Lower leg skin (tissue), 4 donors: Measurements from ENCODE around the gene IGFN1. TPM values are rescaled to one million over a fixed set of nuclear protein-coding genes. Genes with fewer than 3 reads are reported as not detected.
"Not testable (repeated sequence)": the region's sequence is repeated elsewhere in the genome, so short reads cannot be mapped to it uniquely, and the experiment has no call there.

Experiments used
- DNase-seq, 2 donors: peaks; one replicate each; pipeline ENCODE4 v3.0.0-alpha.2; 2019; ENCODE audit warnings: low spot score in 2 of 2
- H3K4me3 ChIP-seq: fragments of 200-600 bp; sonication (generic); 2 replicates; pipeline ENCODE4 v1.5.1; 2017; ENCODE audit warnings: mild to moderate bottlenecking, low read depth; ENCODE audit not compliant: poor library complexity, severe bottlenecking
- CTCF ChIP-seq, 3 donors: fragments of 450-650 bp; IDR thresholded peaks; one replicate each; pipeline ENCODE4 v1.5.1; 2016; ENCODE audit warnings: antibody characterized with exemption in 3 of 3, mild to moderate bottlenecking in 3 of 3, moderate library complexity in 2 of 3
- POLR2A ChIP-seq, 2 donors: fragments of 450-650 bp; IDR thresholded peaks; one replicate each; pipeline ENCODE4 v1.6.1; 2016 to 2017; ENCODE audit warnings: antibody characterized with exemption in 2 of 2, mild to moderate bottlenecking in 1 of 2, moderate library complexity in 1 of 2
- WGBS, 2 donors: methylation state at CpG; one replicate each; pipeline ENCODE4 v1.1.5; 2018; 5-methylcytosine and 5-hydroxymethylcytosine counted together
- intact Hi-C: fragments of 100-400 bp; cut with DNase I; formaldehyde crosslinking; loops from one replicate; pipeline ENCODE4 v1.15.0; 2023; ENCODE audit warnings: low total_unique reads
- total RNA-seq, 4 donors: library from RNA; depleted of rRNA; stranded (reverse); fragments of >200 nt; gene quantifications; one replicate each; pipeline ENCODE4 v1.1.0, GENCODE V29; 2016

IGFN1 gene
- total RNA-seq, 4 donors from 2014 or later, result 0.32 TPM; not detected in 3

GRCh38 chr1:201253411-201253810 lies 62.8 kb downstream of the IGFN1 start:
- DNase-seq, result peak; percentile 14 to 66
- H3K4me3 ChIP-seq, result no peak overlapping the region
- WGBS, 2 donors, result 70 to 86% methylated on average over 8 to 10 of the region's 10 CpGs
- TF ChIP-seq CTCF (IDR thresholded peaks at IDR 0.05) (no peak), POLR2A (IDR thresholded peaks at IDR 0.05) (no peak)
- intact Hi-C loops, result loop anchor here (5.0 kb wide), 1 partner anchor 109 kb away; no protein-coding TSS in a partner anchor

- TF ChIP-seq CTCF (IDR thresholded peaks at IDR 0.05) (no peak), POLR2A (IDR thresholded peaks at IDR 0.05) (no peak)
- WGBS, 2 donors, result 61 to 64% methylated on average over 9 of the region's 9 CpGs
- DNase-seq, result peak; percentile 15 to 79
- no peak overlapping the region for H3K4me3 ChIP-seq
- intact Hi-C loops, result loop anchor here (5.0 kb wide), 1 partner anchor 108 kb away; no protein-coding TSS in a partner anchor
Observed at GRCh38 chr1:201253906-201254624, 63.4 kb downstream of the IGFN1 start.

- intact Hi-C loops, result loop anchor here (5.0 kb wide), 1 partner anchor 107 kb away; no protein-coding TSS in a partner anchor
- DNase-seq, result peak; percentile 58 to 94
- no peak overlapping the region for H3K4me3 ChIP-seq
- 41 to 46% methylated on average over 19 of the region's 24 CpGs for WGBS, 2 donors
- TF ChIP-seq POLR2A (IDR thresholded peaks at IDR 0.05) (no peak), CTCF (IDR thresholded peaks at IDR 0.05) (peak in 1 of 3 donors; percentile 88)
Observed at GRCh38 chr1:201254625-201255478, 64.2 kb downstream of the IGFN1 start.

GRCh38 chr1:201255479-201256362 lies 65.1 kb downstream of the IGFN1 start:
- peak in 1 of 2 donors; percentile 85 for DNase-seq
- WGBS, 2 donors, result 59 to 66% methylated on average over 17 of the region's 17 CpGs
- intact Hi-C loops, result no loop called here
- H3K4me3 ChIP-seq, result no peak overlapping the region
- TF ChIP-seq CTCF (IDR thresholded peaks at IDR 0.05) (no peak), POLR2A (IDR thresholded peaks at IDR 0.05) (no peak)

GRCh38 chr1:201258132-201258531 lies 67.5 kb downstream of the IGFN1 start:
- DNase-seq, H3K4me3 ChIP-seq, intact Hi-C loops: not testable (repeated sequence)
